ENCODE data around the gene MAP2K2. TPM values are rescaled to one million over a fixed set of nuclear protein-coding genes. Genes with fewer than 3 reads are reported as not detected.
"Not testable (repeated sequence)": the region's sequence is repeated elsewhere in the genome, so short reads cannot be mapped to it uniquely, and the experiment has no call there.

The MAP2K2 gene
- total and polyA plus RNA-seq, 9 of the 15 experiments (the other 6 are each of a cell fraction or from before 2014, with no cell fraction given): 1.0 to 151 (median 58.3) TPM

- TF ChIP-seq CEBPG (CRISPR knock-in tag; IDR thresholded peaks at IDR 0.05): no peak
- no peak for TF ChIP-seq CEBPG (tag; conservative IDR thresholded peaks at IDR 0.05 in 1 of 2, IDR thresholded peaks at IDR 0.05 in 1 of 2)
- TF ChIP-seq MTA3 (IDR thresholded peaks at IDR 0.05; ENCODE audit: borderline replicate concordance): no peak
- no peak for TF ChIP-seq MYC (IDR thresholded peaks at IDR 0.05; ENCODE audit: low read depth, low read length)
- TF ChIP-seq MYC (CRISPR knock-in tag; IDR thresholded peaks at IDR 0.05; ENCODE audit: borderline replicate concordance, low read depth): no peak
- no peak for TF ChIP-seq CBX8 (IDR thresholded peaks at IDR 0.05; ENCODE audit: borderline replicate concordance, extremely low read depth, low read depth, low read length, poor library complexity, severe bottlenecking)
- TF ChIP-seq GTF2E2 (tag; IDR thresholded peaks at IDR 0.05): no peak
- no peak for TF ChIP-seq XRCC3 (IDR thresholded peaks at IDR 0.05)
- TF ChIP-seq ZNF174 (CRISPR knock-in tag; IDR thresholded peaks at IDR 0.05): no peak
Measured at GRCh38 chr19:4144666-4145249, 20.8 kb upstream of the MAP2K2 start (continued).

GRCh38 chr19:4142916-4143315 is 19.0 kb upstream of the MAP2K2 start:
- in situ Hi-C loops (cut with MboI); H3K36me3 ChIP-seq (ENCODE audit: control insufficient read depth, insufficient read depth, low read length); ATAC-seq; H3K9me3 ChIP-seq (replicated peaks; ENCODE audit: control insufficient read depth, insufficient read depth, low read depth, low read length); FAIRE-seq; BruUV-seq (replicated peaks); H3K27me3 ChIP-seq (ENCODE audit: control insufficient read depth in 2 of 2, insufficient read depth in 2 of 2, low read length in 2 of 2); H3K4me3 ChIP-seq; H3K27ac ChIP-seq (ENCODE audit: extremely low read depth, low read depth, low read length); DNase-seq (ENCODE audit: extremely low read depth in 1 of 4, low spot score in 3 of 4); CTCF ChIA-PET (ENCODE audit: low intra/inter-chr PET ratio); intact Hi-C loops (cut with micrococcal nuclease); H4K20me1 ChIP-seq (replicated peaks; ENCODE audit: control insufficient read depth, insufficient read depth, low read length); H2AFZ ChIP-seq (ENCODE audit: low read depth, low read length); H3K79me2 ChIP-seq (ENCODE audit: control insufficient read depth, insufficient read depth, low read length); H3K4me2 ChIP-seq (ENCODE audit: insufficient read depth, low read length); H3K9me1 ChIP-seq (ENCODE audit: control insufficient read depth, insufficient read depth, low read length); H3K9ac ChIP-seq (ENCODE audit: insufficient read depth in 1 of 2, low read depth in 2 of 2, low read length in 2 of 2): not testable (repeated sequence)
- 43% methylated on average over 1 of the region's 1 CpG for WGBS (ENCODE audit: insufficient coverage, low coverage, missing lambda C conversion rate)
- POLR2A ChIA-PET: interaction anchor here (0.6 kb wide), 1 partner anchor 9 kb away, joined by 5 read pairs; no protein-coding TSS in a partner anchor
- TF ChIP-seq RBM25 (IDR thresholded peaks at IDR 0.05; ENCODE audit: low read depth, low read length, severe bottlenecking): peak; percentile 34
- peak; percentile 90 for TF ChIP-seq ZNF121 (CRISPR knock-in tag; conservative IDR thresholded peaks at IDR 0.05)
- H3K4me1 ChIP-seq (replicated peaks in 1 of 2; ENCODE audit: control insufficient read depth in 2 of 2, insufficient read depth in 2 of 2, low read length in 2 of 2): peaks cover 7 to 28% of the 10 kb centered on the region in 2 experiments; a peak in 4 of 5 replicates
